Sciatic nerve (tissue), 2 donors: ENCODE results near the gene CD52. TPM values are rescaled to one million over a fixed set of nuclear protein-coding genes. Genes with fewer than 3 reads are reported as not detected.
"Not testable (repeated sequence)": the region's sequence is repeated elsewhere in the genome, so short reads cannot be mapped to it uniquely, and the experiment has no call there.

Experiments used
- ATAC-seq: fragments of 200-7000 bp; cut with Tn5 transposase; one replicate; pipeline ENCODE4 v1.9.1; 2020; ENCODE audit warnings: mild to moderate bottlenecking, moderate library complexity
- DNase-seq: peaks from one replicate; pipeline ENCODE4 v3.0.0-alpha.2; 2020; ENCODE audit warnings: low spot score
- intact Hi-C: fragments of 100-400 bp; cut with DNase I; formaldehyde crosslinking; loops from one replicate; pipeline ENCODE4 v1.14.2; 2022
- total RNA-seq: library from RNA; stranded (reverse); fragmentation: NEBNext Ultra II Directional; extraction: Animal tissue kit (Norgen Biotek cat#: 25700); gene quantifications from one replicate; pipeline ENCODE4 v1.2.1, GENCODE V29; 2021
- donor health status: DM: no; HTN: no; CAD: no.
- donor health status: DM: no; HTN: no; CAD: no.

The CD52 gene
- total RNA-seq, 1 donor from 2014 or later: 13.2 TPM

DNA sequence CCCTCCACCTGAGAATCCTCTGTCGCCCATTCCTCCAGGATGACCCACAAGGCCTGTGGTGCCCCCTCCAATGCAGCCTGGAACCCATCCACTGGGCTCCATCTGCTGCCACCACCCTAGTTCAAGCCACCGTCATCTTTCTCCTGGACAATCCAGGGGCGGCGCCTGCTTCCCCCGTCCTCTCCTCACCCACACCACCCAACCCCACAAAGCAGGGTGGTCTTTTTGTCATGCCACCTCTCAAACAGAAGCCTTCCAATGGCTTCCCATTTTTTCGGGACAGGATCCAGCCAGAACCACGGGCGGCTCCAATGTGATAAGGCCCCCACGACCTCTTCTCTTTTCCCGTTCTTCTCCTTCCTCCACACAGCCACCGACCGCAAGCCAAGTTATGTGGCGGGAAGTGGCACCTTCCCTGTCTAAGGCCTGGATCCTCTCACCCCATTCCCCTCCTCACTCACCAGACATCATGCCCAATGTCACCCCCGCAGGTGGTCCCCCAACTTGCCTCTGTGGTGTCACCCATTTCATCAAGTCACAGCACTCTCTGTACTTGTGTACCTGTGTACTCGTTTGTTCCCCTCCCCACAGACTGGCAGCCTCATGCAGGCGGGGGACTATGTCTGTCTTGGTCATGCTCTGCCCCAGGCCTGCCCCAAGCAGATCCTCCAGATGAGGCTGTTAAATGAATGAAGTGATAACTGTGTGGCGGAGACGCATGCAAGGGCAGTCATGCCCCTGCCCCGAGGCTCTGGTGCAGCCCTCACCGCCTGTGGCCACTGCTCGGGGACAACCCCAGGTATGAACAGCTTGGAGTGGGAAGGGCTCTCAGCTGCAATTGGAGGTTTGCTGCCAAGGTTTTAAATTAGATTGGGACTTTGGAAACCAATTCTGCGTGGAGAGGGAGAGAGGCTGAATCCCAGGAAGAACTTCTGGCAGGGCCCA, 22.3 kb upstream of the CD52 start:
- intact Hi-C loops: no loop called here
- DNase-seq: no peak
- no peak for ATAC-seq

GRCh38 chr1:26296340-26297056, 21.3 kb upstream of the CD52 start:
- DNase-seq (no peak), ATAC-seq (no peak)
- intact Hi-C loops: no loop called here

DNA sequence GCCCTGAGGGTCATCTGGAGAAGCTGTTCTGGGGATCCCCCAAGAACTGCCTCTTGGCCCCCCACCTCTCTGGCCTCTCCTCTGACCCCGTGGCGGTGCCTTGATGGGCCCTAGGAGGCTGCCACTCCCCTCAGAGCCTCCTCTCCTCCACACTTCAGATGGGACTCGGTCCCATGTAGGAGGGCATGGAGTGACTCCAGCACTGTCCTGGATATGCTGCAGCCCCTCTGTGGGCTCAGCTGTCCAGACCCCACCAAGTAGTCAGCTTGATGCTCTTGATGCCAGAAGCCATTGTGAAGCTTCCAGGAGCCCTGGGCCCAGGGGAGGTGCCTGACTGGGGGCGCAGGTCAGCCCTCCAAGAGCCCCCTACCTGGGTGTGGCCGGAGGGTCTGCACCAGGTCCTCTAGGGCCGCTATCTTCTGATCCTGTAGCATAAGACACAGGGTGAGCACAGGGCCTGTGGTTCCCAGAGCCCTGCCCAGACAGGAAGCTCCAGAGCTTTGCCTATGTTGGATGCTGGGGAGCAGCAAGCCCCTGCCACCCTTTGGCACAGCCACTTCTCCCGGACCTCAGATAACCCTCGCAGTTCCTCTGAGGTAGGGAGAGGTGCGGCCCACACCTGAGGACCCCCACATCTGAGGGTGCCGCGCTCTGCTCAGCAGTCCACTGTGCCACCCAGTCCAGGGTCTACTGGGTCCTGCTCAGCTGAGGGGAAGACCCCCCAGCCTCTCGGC, 20.5 kb upstream of the CD52 start:
- ATAC-seq (no peak), DNase-seq (no peak)
- intact Hi-C loops: no loop called here

- intact Hi-C loops: no loop called here
- DNase-seq (no peak), ATAC-seq (no peak)
These were observed 20.0 kb upstream of the CD52 start for GRCh38 chr1:26297791-26298124.

DNA sequence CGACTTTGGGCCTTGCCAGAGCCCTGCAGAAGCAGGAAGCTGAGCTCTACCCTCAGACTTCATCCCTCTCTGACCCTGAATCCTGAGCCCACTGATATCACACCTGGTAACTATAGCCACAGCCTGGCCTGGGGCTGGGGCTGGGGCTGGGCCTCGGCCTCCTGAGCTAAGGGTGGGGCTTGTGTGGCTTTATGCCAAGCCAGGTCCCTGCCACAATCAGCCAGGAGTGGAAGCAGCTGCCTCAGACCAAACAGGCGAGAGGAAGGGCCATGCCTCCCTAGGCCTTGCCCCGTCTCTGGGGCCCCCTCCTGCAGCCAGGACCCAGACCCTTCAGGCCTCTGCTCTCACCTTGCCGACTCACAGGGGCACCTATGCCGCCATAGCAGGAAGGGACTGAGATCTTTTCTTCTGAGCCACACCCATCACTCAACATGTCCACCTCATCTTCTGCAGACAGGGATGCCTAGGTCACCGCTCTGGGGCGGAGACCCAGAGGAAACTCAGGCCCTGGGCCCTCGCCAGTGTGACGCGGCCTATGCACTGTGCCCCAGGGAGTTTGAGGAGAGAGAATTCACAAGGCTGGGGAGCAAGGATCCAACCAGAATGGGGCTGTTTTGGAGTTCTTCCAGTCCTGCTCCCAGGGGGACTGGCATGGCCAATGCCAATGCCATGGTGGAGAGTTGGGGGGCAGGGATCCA, 17.0 kb upstream of the CD52 start:
- ATAC-seq: no peak
- intact Hi-C loops: no loop called here
- no peak for DNase-seq

DNA sequence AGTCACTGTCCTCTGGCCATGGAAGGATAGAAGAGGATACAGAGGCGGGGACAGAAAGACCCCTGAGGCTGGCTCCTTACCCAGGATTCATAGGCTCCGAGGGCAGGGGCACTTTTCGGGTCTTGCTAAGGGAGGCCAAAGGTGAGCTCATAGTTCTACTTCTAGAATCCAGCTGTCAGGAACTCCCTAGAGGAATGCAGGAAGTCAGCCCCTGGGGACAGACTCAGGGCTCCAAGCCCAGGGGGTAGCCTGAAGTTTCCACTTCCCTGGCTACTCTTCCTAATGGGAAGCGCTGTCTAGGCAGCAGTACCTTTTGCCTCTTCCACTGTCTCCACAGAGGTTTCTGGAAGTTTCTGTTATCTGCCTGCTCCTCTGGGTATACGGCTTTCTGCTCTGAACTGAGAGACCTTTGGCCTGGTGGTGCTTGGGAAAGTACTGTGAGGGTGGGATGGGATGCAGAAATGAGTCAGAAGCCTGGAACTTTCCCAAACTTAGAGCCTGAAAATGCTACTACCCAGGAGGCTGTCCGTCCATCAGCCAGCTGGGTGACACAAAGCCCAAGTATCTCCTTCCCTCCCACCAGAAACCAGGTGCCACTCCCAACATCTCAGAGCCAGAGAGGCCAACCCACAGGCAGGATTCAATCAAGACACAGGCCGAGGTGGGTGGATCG, 14.9 kb upstream of the CD52 start:
- ATAC-seq (no peak), DNase-seq (no peak)
- intact Hi-C loops: no loop called here

DNA sequence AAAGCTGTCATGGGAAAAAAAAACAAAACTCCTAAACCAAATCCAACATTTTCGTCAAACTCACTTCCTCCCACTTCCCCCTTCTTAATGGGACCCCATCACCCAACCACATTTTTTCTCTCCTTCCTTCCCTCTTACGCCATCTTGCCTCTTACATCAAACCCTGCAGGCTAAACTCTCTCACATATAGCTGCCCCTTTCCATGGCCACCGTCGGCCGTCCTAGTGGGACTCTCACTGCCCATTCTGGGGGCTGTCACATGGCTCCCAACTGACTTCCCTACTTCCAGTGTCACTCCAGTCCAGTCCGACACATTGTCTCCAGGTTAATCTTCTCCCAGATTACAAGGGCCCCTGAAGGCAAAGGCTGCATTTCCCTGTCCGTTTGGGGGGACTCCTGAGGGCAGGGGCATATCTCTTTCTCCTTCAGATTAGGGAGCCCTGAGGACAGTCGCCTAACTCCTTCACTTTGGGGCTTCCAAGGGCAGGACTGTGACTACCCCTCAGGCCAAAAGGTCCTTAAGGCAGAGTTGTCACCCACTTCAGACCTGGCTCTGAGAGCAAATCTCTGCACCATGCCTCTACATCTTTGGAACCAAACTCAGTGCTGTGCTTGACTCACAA, 12.0 kb upstream of the CD52 start:
- intact Hi-C loops: no loop called here
- peak; percentile 3 for ATAC-seq
- DNase-seq: no peak

DNA sequence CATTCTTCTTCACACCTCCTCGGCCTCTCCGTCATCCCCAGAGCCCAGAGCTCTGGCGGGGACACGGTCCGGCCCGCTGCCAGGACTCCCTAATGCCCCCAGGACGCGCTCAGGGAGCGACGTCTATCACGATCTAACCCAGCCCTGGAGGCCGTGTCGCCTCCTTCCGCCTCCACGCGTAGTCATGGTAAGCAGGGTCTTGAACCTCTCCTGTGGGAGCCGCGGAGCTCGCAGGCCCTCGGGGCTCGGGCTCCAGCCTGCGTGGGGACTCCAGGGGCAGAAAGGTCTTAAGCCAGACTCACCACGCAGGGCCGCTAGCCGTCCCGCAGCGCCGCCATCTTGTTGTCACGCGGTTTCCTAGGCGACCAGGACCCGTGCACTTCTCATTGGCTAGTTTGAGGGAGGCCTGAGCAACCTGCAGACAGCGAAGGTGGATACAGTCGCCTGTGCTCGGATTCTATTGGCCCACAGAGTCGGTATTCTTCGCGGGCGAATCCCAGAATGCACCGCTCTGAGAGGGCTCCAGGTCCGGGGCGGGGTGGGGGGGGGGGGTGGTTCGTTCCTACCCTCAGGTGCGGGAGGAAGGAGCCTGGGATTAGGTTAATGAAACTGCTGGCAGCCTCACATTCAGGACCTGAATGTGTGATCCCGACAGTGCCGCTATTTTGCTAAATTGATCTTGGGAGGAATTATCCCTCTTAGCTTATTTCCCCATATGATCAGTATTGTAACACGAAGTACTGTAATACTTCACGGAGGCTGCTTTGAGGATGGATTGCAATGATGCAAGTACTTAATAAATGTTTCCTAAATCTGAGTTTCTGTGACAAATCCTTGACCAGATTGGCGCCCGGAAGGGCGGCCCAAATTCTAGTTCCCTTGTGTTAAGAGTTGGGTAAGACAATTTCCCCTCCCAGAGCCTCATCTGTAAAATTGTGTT, 11.2 kb upstream of the CD52 start, which contains the start of gene UBXN11:
UBXN11 (minus strand) TSS at position 347 of the 940 bp plus-strand sequence. CDS start 3,753 bp downstream, outside the sequence.
- peak; percentile 90 for DNase-seq
- ATAC-seq: peak; percentile 98
- intact Hi-C loops: no loop called here

DNA sequence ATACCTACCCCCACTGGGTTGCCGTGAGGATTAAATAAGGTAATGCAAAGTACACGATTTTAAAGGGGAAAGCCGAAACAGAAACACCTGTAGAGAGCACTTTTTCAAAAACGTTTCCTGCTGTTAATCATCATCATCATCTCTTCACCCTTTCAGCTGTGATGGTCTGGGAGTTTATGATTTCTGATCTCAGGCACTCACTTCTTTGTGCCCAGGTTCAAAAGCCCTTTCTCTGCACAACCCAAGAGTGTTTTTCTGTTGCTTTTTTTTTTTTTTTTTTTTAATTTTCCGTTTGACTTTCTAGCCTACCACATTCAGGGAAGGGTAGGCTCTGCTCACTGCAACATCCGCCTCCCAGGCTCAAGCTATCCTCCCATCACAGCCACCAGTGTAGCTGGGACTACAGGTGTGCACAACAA, 10.4 kb upstream of the CD52 start:
- ATAC-seq: no peak
- intact Hi-C loops: no loop called here
- DNase-seq: no peak

DNA sequence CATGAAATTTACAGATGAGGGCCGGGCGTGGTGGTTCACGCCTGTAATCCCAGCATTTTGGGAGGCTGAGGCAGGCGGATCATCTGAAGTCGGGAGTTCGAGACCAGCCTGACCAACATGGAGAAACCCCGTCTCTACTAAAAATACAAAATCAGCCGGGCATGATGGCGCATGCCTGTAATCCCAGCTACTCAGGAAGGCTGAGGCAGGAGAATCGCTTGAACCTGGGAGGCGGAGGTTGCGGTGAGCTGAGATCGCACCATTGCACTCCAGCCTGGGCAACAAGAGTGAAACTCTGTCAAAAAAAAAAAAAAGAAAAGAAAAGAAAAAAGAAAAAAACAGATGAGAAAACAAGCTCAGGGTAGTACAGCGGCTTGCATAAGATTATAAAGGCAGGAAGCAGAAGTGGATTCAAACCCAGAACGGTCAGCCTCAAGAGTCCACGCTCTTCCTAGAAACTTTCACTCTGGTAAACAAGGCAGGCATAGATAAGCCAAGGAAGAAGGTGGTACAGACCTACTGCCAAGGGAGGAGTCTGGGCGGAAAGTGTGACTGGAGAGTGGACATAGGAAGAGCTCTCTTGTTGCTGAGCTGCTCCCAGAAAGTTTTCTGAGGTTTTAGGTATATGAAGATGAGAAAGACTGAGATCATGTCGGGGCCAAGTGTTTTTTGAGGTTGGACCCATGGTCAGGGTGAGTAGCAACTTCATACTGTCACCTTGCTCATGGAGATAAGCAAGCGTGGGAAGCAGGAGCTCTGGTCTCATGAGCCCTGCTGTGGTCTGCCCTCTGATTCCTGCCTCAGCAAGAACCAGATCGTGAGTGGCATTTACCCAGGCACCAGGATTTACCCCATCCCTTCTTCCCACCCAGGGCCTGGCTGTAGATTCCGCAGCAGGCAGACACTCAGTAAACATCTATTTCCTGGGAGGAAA, 9.5 kb upstream of the CD52 start:
- DNase-seq, ATAC-seq, intact Hi-C loops: not testable (repeated sequence)

- ATAC-seq: no peak
- intact Hi-C loops: no loop called here
- no peak for DNase-seq
These were observed 3.3 kb upstream of the CD52 start for GRCh38 chr1:26314501-26314900.

DNA sequence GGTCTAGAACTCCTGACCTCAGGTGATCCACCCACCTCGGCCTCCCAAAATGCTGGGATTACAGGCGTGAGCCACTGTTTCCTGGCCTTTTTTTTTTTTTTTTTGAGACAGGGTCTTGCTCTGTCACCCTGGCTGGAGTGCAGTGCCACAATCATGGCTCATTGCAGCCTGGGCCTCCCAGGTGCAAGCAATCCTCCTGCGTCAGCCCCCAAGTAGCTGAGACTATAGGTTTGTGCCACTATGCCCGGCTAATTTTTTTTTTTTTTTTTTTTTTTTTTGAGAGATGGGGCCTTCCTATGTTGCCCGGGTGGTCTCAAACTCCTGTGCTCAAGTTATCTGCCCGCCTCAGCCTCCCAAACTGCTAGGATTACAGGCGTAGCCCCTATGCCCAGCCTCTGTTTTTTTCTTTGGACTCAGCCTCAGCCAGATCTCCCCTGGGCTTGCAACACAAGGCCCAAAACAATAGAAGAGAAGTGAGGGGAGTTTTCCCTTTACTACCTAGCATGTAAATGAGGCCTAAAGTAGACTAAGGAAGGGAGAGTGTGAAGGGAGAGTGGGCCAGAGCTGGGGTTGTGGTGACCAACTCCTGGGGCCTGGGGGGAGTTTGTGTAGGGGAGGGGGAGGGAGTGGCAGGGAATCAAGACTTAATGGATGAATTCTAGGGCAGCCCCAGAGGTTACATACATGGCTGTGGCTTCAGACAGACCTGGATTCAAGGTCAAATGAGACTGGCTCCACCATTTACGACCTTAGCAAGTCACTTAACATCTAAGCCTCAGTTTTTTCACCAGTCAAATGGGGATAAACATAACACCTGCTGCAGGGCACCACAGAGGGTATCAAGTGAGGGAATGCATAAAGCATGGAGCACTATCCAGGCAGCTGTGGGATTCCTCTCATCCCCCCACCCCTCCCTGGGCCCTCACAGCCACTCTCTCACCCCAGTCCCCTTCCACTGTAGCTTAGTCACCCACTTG, 1.6 kb upstream of the CD52 start:
- DNase-seq (no peak), ATAC-seq (no peak)
- intact Hi-C loops: loop anchor here (5.0 kb wide), 1 partner anchor 34 kb away; the partner anchor contains the start of gene SH3BGRL3

DNA sequence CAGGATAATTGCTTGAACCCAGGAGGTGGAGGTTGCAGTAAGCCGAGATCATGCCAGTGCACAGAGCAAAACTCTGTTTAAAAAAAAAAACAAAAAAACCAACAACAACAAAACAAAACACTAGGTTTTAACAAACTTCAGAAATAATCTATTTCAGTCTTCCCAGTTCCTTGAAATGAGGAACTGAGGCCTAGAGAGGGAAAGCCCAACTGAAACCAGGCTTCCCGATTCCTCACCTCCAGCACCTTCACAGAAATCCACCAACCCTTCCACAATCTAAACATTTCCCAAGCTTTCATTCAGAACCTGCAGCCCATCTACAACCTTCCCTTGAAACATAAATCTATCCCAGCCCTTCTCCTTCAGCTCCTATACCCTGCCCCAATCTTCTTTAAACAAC, 612 bp upstream of the CD52 start:
- DNase-seq (no peak), ATAC-seq (no peak)
- intact Hi-C loops: loop anchor here (5.0 kb wide), 1 partner anchor 35 kb away; the partner anchor contains the start of gene SH3BGRL3

DNA sequence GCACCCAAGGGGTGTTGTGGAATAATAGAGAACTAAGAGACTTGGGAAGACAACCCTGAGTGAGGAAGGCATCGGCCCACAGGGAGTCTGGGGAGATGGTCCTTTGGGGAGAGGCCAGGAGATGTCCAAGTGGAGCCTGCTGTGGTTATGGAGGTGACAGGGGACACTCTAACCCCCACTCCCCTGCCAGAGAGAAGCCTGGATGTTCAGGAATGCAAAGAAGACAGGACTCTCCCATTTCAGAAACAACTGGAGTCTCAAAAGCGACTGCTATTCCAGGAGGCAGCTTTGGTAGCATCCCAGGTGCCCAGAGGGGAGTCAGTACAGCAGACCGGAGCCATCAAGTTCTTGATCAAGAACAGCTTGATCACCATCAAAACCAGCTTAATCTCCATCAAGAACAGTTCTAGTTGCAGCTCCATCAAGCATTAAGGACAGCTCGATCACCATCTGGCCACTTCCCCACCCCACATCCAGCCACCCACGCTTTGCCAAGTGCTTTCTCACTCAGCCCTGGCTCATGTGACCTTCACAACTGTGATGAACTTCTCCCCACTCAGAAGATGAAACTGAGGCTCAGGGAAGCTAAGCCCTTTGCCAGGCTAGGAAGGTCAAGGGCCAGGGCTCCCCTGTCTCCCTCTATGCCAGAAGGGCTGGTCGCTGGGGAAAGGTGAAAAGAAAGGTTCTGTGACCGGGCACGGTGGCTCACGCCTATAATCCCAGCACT, 743 bp downstream of the CD52 start:
- intact Hi-C loops: loop anchor here (5.0 kb wide), 1 partner anchor 36 kb away; the partner anchor contains the start of gene SH3BGRL3
- DNase-seq: no peak
- peak; percentile 40 for ATAC-seq
